GM21423 (cell line): ENCODE data around the gene PFKFB2.
"Not testable (repeated sequence)": the region's sequence is repeated elsewhere in the genome, so short reads cannot be mapped to it uniquely, and the experiment has no call there.

Experiments used
- ATAC-seq: cut with Tn5 transposase; IDR thresholded peaks from one replicate; pipeline ENCODE4 v1.9.1; 2021; ENCODE audit warnings: mild to moderate bottlenecking, moderate library complexity; ENCODE audit not compliant: unreplicated experiment

PFKFB2 gene

GRCh38 chr1:207036865-207037264 is 16.2 kb upstream of the PFKFB2 start:
- ATAC-seq = no peak

- ATAC-seq = no peak
These were observed 13.5 kb upstream of the PFKFB2 start for GRCh38 chr1:207039380-207040180.

GRCh38 chr1:207040181-207040533 is 12.9 kb upstream of the PFKFB2 start:
- ATAC-seq = no peak

GRCh38 chr1:207041397-207041796 is 11.7 kb upstream of the PFKFB2 start:
- not testable (repeated sequence) for ATAC-seq

- no peak for ATAC-seq
These were observed 7.6 kb upstream of the PFKFB2 start for GRCh38 chr1:207045453-207045852.

GRCh38 chr1:207047505-207047904 is 5.6 kb upstream of the PFKFB2 start:
- no peak for ATAC-seq

GRCh38 chr1:207048041-207048440 is 5.0 kb upstream of the PFKFB2 start:
- no peak for ATAC-seq

GRCh38 chr1:207049054-207049453 is 4.0 kb upstream of the PFKFB2 start:
- ATAC-seq = no peak

- no peak for ATAC-seq
These were observed 3.6 kb upstream of the PFKFB2 start for GRCh38 chr1:207049514-207049913.

- ATAC-seq = no peak
These were observed 3.1 kb upstream of the PFKFB2 start for GRCh38 chr1:207049974-207050391.

GRCh38 chr1:207050480-207051190 is 2.4 kb upstream of the PFKFB2 start:
- ATAC-seq = peak; percentile 36

- ATAC-seq = no peak
These were observed 1.7 kb upstream of the PFKFB2 start, which contains the start of gene YOD1 for GRCh38 chr1:207051191-207051943. Gene YOD1 (minus strand): TSS chr1:207051208. CDS start chr1:207051030, 178 bp downstream.

- ATAC-seq = no peak
These were observed 1.4 kb downstream of the PFKFB2 start for GRCh38 chr1:207054491-207054890.

- no peak for ATAC-seq
These were observed 2.4 kb downstream of the PFKFB2 start for GRCh38 chr1:207055386-207056001.

- ATAC-seq = no peak
These were observed 3.6 kb downstream of the PFKFB2 start for GRCh38 chr1:207056673-207057072.

- no peak for ATAC-seq
These were observed 5.2 kb downstream of the PFKFB2 start for GRCh38 chr1:207058252-207058651.

- ATAC-seq = no peak
These were observed 6.1 kb downstream of the PFKFB2 start for GRCh38 chr1:207058878-207059867.

- ATAC-seq = no peak
These were observed 6.8 kb downstream of the PFKFB2 start for GRCh38 chr1:207059881-207060280.

GRCh38 chr1:207060596-207060995 is 7.5 kb downstream of the PFKFB2 start:
- no peak for ATAC-seq

GRCh38 chr1:207062058-207062457 is 9.0 kb downstream of the PFKFB2 start:
- no peak for ATAC-seq
